ENCODE data around the gene SHLD1.

The SHLD1 gene

DNA sequence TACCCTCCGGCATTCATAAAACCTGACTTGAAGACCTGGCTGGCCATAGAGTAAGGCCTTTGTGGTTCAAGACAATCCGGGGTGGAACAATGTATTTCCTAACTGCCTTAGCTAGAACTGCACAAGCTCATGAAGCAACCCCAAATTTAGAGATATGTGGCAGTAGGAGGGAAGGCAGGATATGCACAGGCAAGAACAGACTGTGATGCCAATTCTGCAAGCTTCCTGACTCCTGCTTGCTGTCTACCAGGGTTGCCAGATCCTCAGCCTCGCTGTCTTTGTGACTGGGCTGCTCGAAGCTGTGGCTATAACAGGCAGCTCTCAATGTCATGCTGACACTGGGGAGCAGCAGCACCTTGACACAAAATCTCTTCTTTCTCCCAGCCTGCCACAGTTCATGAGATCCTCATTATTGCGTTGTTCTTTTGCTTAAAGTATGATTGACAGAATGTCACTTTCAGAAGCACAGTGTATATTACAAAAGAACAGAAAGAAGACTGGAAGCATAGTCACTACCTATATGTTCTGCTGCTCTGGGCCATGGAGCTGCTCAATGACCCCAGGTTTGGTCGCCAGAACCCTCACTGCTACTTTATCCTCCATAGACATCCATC lies 18.3 kb upstream of the SHLD1 start:
- DNase-seq (no peak), ATAC-seq (ENCODE audit: insufficient read depth, low read depth) (no peak)
- Histone ChIP-seq H3K9ac (ENCODE audit: low read depth, low read length) (no peak overlapping the region), H3K4me3 (ENCODE audit: low read depth in 1 of 2, low read length in 2 of 2) (no peak overlapping the region), H3K27me3 (ENCODE audit: insufficient read depth, low read length, poor library complexity) (peaks cover 29% of the 10 kb centered on the region), H3K79me2 (ENCODE audit: insufficient read depth, low read length) (no peaks in the 10 kb centered on the region), H2AFZ (ENCODE audit: low read depth, low read length) (no peak overlapping the region), H3K9me3 (ENCODE audit: insufficient read depth, low read length, severe bottlenecking) (peaks cover 4% of the 10 kb centered on the region), H3K27ac (ENCODE audit: low read length) (no peak overlapping the region), H3K4me1 (ENCODE audit: insufficient read depth, low read length) (no peaks in the 10 kb centered on the region), H3K36me3 (ENCODE audit: insufficient read depth, low read length) (no peaks in the 10 kb centered on the region), H3K4me2 (ENCODE audit: insufficient read depth, low read length) (no peak overlapping the region), H4K20me1 (ENCODE audit: insufficient read depth, low read length) (no peaks in the 10 kb centered on the region)
- TF ChIP-seq, protein P1, sequence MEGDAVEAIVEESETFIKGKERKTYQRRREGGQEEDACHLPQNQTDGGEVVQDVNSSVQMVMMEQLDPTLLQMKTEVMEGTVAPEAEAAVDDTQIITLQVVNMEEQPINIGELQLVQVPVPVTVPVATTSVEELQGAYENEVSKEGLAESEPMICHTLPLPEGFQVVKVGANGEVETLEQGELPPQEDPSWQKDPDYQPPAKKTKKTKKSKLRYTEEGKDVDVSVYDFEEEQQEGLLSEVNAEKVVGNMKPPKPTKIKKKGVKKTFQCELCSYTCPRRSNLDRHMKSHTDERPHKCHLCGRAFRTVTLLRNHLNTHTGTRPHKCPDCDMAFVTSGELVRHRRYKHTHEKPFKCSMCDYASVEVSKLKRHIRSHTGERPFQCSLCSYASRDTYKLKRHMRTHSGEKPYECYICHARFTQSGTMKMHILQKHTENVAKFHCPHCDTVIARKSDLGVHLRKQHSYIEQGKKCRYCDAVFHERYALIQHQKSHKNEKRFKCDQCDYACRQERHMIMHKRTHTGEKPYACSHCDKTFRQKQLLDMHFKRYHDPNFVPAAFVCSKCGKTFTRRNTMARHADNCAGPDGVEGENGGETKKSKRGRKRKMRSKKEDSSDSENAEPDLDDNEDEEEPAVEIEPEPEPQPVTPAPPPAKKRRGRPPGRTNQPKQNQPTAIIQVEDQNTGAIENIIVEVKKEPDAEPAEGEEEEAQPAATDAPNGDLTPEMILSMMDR (IDR thresholded peaks at IDR 0.05; ENCODE audit: borderline replicate concordance, extremely low read depth, low read length, poor library complexity, severe bottlenecking) = no peak
- no peak for TF ChIP-seq EZH2 (IDR thresholded peaks at IDR 0.05; ENCODE audit: borderline replicate concordance, low read depth, low read length, severe bottlenecking)

DNA sequence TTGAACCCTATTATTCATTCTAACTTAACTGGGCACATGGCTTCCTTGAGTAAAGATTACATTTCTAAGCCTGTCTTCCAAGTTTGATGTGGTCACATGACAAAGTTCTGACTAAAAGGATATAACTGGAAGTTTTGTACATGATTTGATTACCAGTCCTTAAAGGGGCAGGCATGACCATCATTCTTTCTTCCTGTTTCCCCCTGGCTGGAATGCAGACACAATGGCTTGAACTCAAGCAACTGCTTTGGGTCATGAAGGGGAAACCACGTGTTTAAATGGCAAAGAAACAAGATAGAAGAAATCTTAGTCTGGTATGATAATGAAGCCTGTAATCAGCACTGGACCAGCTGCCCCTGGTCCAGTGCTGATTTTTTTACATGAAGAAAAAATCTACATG lies 15.6 kb upstream of the SHLD1 start:
- H3K4me1 ChIP-seq (ENCODE audit: insufficient read depth, low read length) = no peaks in the 10 kb centered on the region
- H3K27me3 ChIP-seq (ENCODE audit: insufficient read depth, low read length, poor library complexity) = peaks cover 26% of the 10 kb centered on the region
- TF ChIP-seq, protein P1 (IDR thresholded peaks at IDR 0.05; ENCODE audit: borderline replicate concordance, extremely low read depth, low read length, poor library complexity, severe bottlenecking) = no peak
- no peak for TF ChIP-seq EZH2 (IDR thresholded peaks at IDR 0.05; ENCODE audit: borderline replicate concordance, low read depth, low read length, severe bottlenecking)
- ATAC-seq (ENCODE audit: insufficient read depth, low read depth) (no peak), DNase-seq (no peak)
- H4K20me1 ChIP-seq (ENCODE audit: insufficient read depth, low read length) = no peaks in the 10 kb centered on the region
- H3K27ac ChIP-seq (ENCODE audit: low read length) = no peak overlapping the region
- no peak overlapping the region for H3K4me3 ChIP-seq (ENCODE audit: low read depth in 1 of 2, low read length in 2 of 2)
- no peak overlapping the region for H3K4me2 ChIP-seq (ENCODE audit: insufficient read depth, low read length)
- H3K79me2 ChIP-seq (ENCODE audit: insufficient read depth, low read length) = no peaks in the 10 kb centered on the region
- no peaks in the 10 kb centered on the region for H3K36me3 ChIP-seq (ENCODE audit: insufficient read depth, low read length)
- no peak overlapping the region for H3K9ac ChIP-seq (ENCODE audit: low read depth, low read length)
- H3K9me3 ChIP-seq (ENCODE audit: insufficient read depth, low read length, severe bottlenecking) = no peaks in the 10 kb centered on the region
- no peak overlapping the region for H2AFZ ChIP-seq (ENCODE audit: low read depth, low read length)

DNA sequence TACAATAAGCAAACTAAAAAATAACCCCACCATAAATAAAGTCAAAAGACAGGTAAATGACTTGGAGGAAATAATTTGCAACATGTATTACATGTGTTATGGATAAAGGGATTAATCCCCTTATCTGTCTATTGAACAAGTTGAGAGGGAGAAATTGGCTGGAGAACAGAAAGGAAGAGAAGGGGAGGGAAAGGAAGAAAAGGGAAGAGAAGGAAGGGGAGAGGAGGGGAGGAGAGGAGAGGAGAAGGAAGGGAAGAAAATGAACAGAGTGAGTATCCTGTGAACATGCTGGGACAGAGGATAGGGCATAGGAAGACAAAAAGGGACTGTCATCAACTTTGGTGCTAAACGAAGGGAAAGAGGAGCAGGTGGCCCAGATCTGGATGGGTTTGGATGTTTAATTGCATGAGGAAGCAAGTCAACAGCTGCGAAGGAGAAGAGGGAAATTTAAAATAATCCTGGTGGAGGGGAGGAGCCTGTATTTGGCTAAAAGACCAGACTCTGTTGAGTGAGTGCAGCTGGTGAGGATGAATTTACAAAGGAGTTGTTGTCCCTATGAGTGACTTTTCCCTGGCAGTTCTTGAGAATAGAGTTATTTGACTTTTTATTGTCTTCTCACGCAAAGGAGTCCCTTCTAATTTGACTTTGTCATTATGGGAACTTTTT lies 14.2 kb upstream of the SHLD1 start:
- no peak overlapping the region for H3K27ac ChIP-seq (ENCODE audit: low read length)
- H3K36me3 ChIP-seq (ENCODE audit: insufficient read depth, low read length) = no peaks in the 10 kb centered on the region

More for the DNA sequence above, 14.2 kb upstream of the SHLD1 start:
- no peak for ATAC-seq (ENCODE audit: insufficient read depth, low read depth)
- H3K9me3 ChIP-seq (ENCODE audit: insufficient read depth, low read length, severe bottlenecking) = no peaks in the 10 kb centered on the region
- no peak overlapping the region for H3K9ac ChIP-seq (ENCODE audit: low read depth, low read length)
- TF ChIP-seq, protein P1 (IDR thresholded peaks at IDR 0.05; ENCODE audit: borderline replicate concordance, extremely low read depth, low read length, poor library complexity, severe bottlenecking) = no peak
- TF ChIP-seq EZH2 (IDR thresholded peaks at IDR 0.05; ENCODE audit: borderline replicate concordance, low read depth, low read length, severe bottlenecking) = no peak
- H3K4me1 ChIP-seq (ENCODE audit: insufficient read depth, low read length) = no peaks in the 10 kb centered on the region
- H3K4me3 ChIP-seq (ENCODE audit: low read depth in 1 of 2, low read length in 2 of 2) = no peak overlapping the region
- H3K79me2 ChIP-seq (ENCODE audit: insufficient read depth, low read length) = no peaks in the 10 kb centered on the region
- H2AFZ ChIP-seq (ENCODE audit: low read depth, low read length) = no peak overlapping the region
- no peak overlapping the region for H3K4me2 ChIP-seq (ENCODE audit: insufficient read depth, low read length)
- no peak for DNase-seq
- H3K27me3 ChIP-seq (ENCODE audit: insufficient read depth, low read length, poor library complexity) = peaks cover 19% of the 10 kb centered on the region
- H4K20me1 ChIP-seq (ENCODE audit: insufficient read depth, low read length) = no peaks in the 10 kb centered on the region

Measured in DND-41 (cell line).